HG02852 (cell line): Measurements from ENCODE around the gene YKT6.

Source experiments
- ATAC-seq: cut with Tn5 transposase; IDR thresholded peaks from one replicate; pipeline ENCODE4 v1.9.1; 2021; ENCODE audit warnings: mild to moderate bottlenecking, moderate library complexity; ENCODE audit not compliant: unreplicated experiment

Gene YKT6

GRCh38 chr7:44200699-44201461 is at the start of gene YKT6:
Gene YKT6, plus strand, starts transcription at chr7:44200978. Its CDS starts 158 bp downstream, at chr7:44201136.
- peak; percentile 98 for ATAC-seq

- ATAC-seq = no peak
Observed at GRCh38 chr7:44151956-44152355, 48.8 kb upstream of the YKT6 start.

- ATAC-seq = no peak
Observed at GRCh38 chr7:44152971-44153947, 47.5 kb upstream of the YKT6 start.

- ATAC-seq = no peak
Observed at GRCh38 chr7:44153948-44154335, 46.8 kb upstream of the YKT6 start.

- no peak for ATAC-seq
Observed at GRCh38 chr7:44154703-44155102, 46.1 kb upstream of the YKT6 start.

- ATAC-seq = no peak
Observed at GRCh38 chr7:44155191-44156185, 45.3 kb upstream of the YKT6 start.

- ATAC-seq = no peak
Observed at GRCh38 chr7:44156453-44157010, 44.2 kb upstream of the YKT6 start.

GRCh38 chr7:44157116-44158080 is 43.4 kb upstream of the YKT6 start:
- ATAC-seq = no peak

- no peak for ATAC-seq
Observed at GRCh38 chr7:44158096-44158872, 42.5 kb upstream of the YKT6 start.

GRCh38 chr7:44158873-44159631 is 41.7 kb upstream of the YKT6 start:
- no peak for ATAC-seq

- ATAC-seq = no peak
Observed at GRCh38 chr7:44159824-44160630, 40.8 kb upstream of the YKT6 start.

- no peak for ATAC-seq
Observed at GRCh38 chr7:44161371-44161770, 39.4 kb upstream of the YKT6 start.

GRCh38 chr7:44162179-44162578 is 38.6 kb upstream of the YKT6 start:
- ATAC-seq = no peak

- ATAC-seq = no peak
Observed at GRCh38 chr7:44162785-44163395, 37.9 kb upstream of the YKT6 start.

- ATAC-seq = no peak
Observed at GRCh38 chr7:44163591-44163990, 37.2 kb upstream of the YKT6 start.

GRCh38 chr7:44167920-44168319 is 32.9 kb upstream of the YKT6 start:
- ATAC-seq = no peak
